ENCODE measurements around the gene SDC4. TPM values are rescaled to one million over a fixed set of nuclear protein-coding genes. Genes with fewer than 3 reads are reported as not detected.

SDC4 gene
- total and polyA plus RNA-seq, 7 donors: 32.2 to 323 (median 95.2) TPM

DNA sequence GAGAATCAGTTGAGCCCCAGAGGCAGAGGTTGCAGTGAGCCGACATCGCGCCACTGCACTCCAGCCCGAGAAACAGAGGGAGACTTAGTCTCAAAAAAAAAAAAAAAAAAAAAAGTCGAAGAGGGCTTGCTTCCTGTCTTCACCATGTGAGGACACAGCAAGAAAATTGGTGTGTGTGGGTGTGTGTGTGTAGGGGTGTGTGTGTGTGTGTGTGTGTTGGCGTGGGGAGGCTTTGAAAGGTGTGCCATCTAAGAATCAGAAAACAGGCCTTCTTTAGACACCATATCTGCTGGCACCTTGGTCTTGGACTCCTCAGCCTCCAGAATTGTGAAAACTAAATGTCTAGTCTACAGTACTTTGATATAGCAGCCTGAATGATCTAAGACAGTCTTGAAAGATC lies 48.4 kb downstream of the SDC4 start:
- Histone ChIP-seq H3K36me3 (ENCODE audit: insufficient read depth in 1 of 2, low read depth in 1 of 2) (no peaks in the 10 kb centered on the region), H3K4me1 (no peaks in the 10 kb centered on the region), H3K27me3 (ENCODE audit: insufficient read depth in 3 of 3, low read length in 2 of 3) (peaks cover 0 to 28% (median 0%) of the 10 kb centered on the region in 3 donors), H3K4me3 (no peak overlapping the region), H3K9me3 (no peaks in the 10 kb centered on the region), H3K27ac (no peak overlapping the region)
- intact Hi-C loops (cut with DNase I): loop anchor here in 1 of 2 donors (10.0 kb wide), 2 partner anchors 255 to 285 kb away; no protein-coding TSS in a partner anchor
- 84 to 97% (median 93%) methylated on average over 5 to 6 of the region's 6 CpGs for WGBS, 3 donors
- TF ChIP-seq, protein P1, sequence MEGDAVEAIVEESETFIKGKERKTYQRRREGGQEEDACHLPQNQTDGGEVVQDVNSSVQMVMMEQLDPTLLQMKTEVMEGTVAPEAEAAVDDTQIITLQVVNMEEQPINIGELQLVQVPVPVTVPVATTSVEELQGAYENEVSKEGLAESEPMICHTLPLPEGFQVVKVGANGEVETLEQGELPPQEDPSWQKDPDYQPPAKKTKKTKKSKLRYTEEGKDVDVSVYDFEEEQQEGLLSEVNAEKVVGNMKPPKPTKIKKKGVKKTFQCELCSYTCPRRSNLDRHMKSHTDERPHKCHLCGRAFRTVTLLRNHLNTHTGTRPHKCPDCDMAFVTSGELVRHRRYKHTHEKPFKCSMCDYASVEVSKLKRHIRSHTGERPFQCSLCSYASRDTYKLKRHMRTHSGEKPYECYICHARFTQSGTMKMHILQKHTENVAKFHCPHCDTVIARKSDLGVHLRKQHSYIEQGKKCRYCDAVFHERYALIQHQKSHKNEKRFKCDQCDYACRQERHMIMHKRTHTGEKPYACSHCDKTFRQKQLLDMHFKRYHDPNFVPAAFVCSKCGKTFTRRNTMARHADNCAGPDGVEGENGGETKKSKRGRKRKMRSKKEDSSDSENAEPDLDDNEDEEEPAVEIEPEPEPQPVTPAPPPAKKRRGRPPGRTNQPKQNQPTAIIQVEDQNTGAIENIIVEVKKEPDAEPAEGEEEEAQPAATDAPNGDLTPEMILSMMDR (IDR thresholded peaks at IDR 0.05): no peak
- DNase-seq (no peak), ATAC-seq (no peak)

DNA sequence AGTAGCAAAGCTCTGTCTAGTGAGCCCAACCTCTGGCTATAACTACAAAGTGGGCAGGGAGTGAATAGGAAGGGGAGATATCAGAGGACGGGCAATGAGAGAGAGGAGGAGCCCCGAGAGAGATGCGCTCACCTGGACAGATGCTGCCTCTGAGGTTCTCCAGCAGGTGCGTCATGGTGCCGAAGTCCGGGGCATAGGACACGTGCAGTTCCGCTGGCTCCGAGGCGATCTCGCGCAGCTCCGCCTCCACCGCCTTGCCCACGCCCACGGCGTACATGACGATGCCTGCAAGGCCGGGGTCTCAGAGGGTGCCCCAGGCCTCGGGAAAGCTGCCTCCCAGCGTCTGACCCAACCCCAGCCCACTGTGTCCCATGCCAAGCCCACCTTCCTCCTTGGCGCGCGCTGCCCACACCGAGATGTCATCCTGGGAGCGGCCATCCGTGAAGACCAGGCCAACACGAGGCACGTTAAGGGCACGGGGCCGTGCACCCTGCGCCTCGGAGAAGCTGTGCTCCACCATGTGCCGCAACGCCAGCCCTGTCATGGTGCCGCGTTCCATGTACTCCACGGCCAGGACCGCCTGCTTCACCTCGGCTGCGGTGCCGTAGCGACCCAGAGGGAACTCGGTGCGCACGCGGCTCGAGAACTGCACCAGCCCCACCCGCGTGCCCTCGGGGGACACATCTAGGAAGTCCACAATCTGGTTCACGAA lies 50.3 kb downstream of the SDC4 start:
- Histone ChIP-seq H3K27ac (no peak overlapping the region), H3K36me3 (ENCODE audit: insufficient read depth in 1 of 2, low read depth in 1 of 2) (no peaks in the 10 kb centered on the region), H3K27me3 (ENCODE audit: insufficient read depth in 3 of 3, low read length in 2 of 3) (peaks cover 0 to 32% (median 10%) of the 10 kb centered on the region in 3 donors), H3K4me1 (peaks cover 6% of the 10 kb centered on the region), H3K9me3 (no peaks in the 10 kb centered on the region), H3K4me3 (no peak overlapping the region)
- intact Hi-C loops (cut with DNase I): loop anchor here in 1 of 2 donors (10.0 kb wide), 1 partner anchor 253 kb away; no protein-coding TSS in a partner anchor
- WGBS, 3 donors: 89 to 91% (median 91%) methylated on average over 46 to 52 of the region's 52 CpGs
- no peak for ATAC-seq
- DNase-seq: no peak
- TF ChIP-seq, protein P1 (IDR thresholded peaks at IDR 0.05): no peak

DNA sequence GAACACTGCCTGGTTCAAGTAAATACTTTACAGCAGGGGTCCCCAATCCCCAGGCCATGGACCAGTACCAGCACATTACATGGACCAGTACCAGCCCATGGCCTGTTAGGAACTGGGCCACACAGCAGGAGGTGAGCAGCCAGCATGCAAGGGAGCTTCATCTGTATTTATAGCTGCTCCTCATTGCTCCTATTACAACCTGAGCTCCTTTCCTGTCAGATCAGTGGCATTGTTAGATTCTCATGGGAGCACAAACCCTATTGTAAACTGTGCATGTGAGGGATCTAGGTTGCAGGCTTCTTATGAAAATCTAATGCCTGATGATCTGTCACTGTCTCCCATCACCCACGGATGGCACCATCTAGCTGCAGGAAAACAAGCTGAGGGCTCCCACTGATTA lies 53.6 kb downstream of the SDC4 start:
- intact Hi-C loops (cut with DNase I): loop anchor here (5.0 to 10.0 kb wide), 2 partner anchors 197 to 250 kb away; no protein-coding TSS in a partner anchor
- Histone ChIP-seq H3K27ac (no peak overlapping the region), H3K9me3 (no peaks in the 10 kb centered on the region), H3K27me3 (ENCODE audit: insufficient read depth in 3 of 3, low read length in 2 of 3) (peaks cover 0 to 31% (median 11%) of the 10 kb centered on the region in 3 donors), H3K36me3 (ENCODE audit: insufficient read depth in 1 of 2, low read depth in 1 of 2) (no peaks in the 10 kb centered on the region), H3K4me1 (peaks cover 8% of the 10 kb centered on the region), H3K4me3 (no peak overlapping the region)
- TF ChIP-seq, protein P1 (IDR thresholded peaks at IDR 0.05): no peak
- ATAC-seq: no peak
- DNase-seq: no peak
- 93 to 95% (median 94%) methylated on average over 1 of the region's 1 CpG for WGBS, 3 donors

DNA sequence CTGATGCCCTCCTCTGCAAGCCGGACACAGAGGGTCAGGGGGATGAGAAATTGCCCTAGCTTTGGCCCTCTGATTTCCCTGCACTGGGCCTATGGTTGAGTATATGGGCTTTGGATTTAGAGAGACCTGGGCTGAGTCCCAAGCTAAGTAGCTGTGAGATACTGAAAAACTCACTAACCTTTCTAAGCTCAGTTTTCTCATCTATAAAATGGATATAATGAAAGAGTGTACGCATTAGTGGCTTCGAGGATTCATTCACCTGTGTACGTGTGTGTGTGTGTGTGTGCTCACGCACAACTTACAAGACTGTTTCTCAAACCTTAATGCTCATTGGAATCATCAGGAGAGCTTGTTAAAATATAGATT lies 54.2 kb downstream of the SDC4 start:
- no peaks in the 10 kb centered on the region for H3K36me3 ChIP-seq (ENCODE audit: insufficient read depth in 1 of 2, low read depth in 1 of 2)
- H3K4me1 ChIP-seq: peaks cover 8% of the 10 kb centered on the region
- intact Hi-C loops (cut with DNase I): loop anchor here (5.0 to 10.0 kb wide), 2 partner anchors 197 to 249 kb away; no protein-coding TSS in a partner anchor
- H3K27me3 ChIP-seq (ENCODE audit: insufficient read depth in 3 of 3, low read length in 2 of 3): peaks cover 0 to 31% (median 11%) of the 10 kb centered on the region in 3 donors
- TF ChIP-seq, protein P1 (IDR thresholded peaks at IDR 0.05): no peak
- no peak for ATAC-seq
- no peak overlapping the region for H3K27ac ChIP-seq
- whole genome bisulfite sequencing, 3 donors: 58 to 66% (median 61%) methylated on average over 5 of the region's 5 CpGs
- peak overlapping the region; percentile 62 for H3K4me3 ChIP-seq
- H3K9me3 ChIP-seq: no peaks in the 10 kb centered on the region
- no peak for DNase-seq
